Thoracic aorta (tissue), 2 donors: ENCODE measurements around the gene LAIR2. TPM values are rescaled to one million over a fixed set of nuclear protein-coding genes. Genes with fewer than 3 reads are reported as not detected.

ENCODE experiments used
- ATAC-seq: fragments of 150-250 bp; one replicate; pipeline ENCODE4 v1.8.0; 2017; ENCODE audit warnings: low read depth; ENCODE audit not compliant: insufficient number of reproducible peaks, low FRiP score
- DNase-seq: peaks from one replicate; pipeline ENCODE4 v3.0.0-alpha.2; 2020; ENCODE audit warnings: low spot score
- H3K27ac ChIP-seq, 2 donors: fragments of 200-600 bp; sonication (generic); 1 replicate in 1 of 2; 2 replicates in 1 of 2; pipeline ENCODE4 v1.5.1; 2016; ENCODE audit warnings: mild to moderate bottlenecking in 2 of 2, moderate library complexity in 2 of 2
- H3K27me3 ChIP-seq: fragments of 200-600 bp; sonication (generic); replicated peaks from 2 replicates; pipeline ENCODE4 v1.6.0; 2016; ENCODE audit warnings: mild to moderate bottlenecking; ENCODE audit not compliant: insufficient read depth
- H3K36me3 ChIP-seq: fragments of 200-600 bp; sonication (generic); one replicate; pipeline ENCODE4 v1.5.1; 2016
- H3K4me1 ChIP-seq, 2 donors: fragments of 200-600 bp; sonication (generic); 1 replicate in 1 of 2; 2 replicates in 1 of 2; pipeline versions ENCODE4 v1.5.1 to v1.6.0; 2016; ENCODE audit warnings: low read depth in 2 of 2, mild to moderate bottlenecking in 1 of 2; ENCODE audit not compliant: control insufficient read depth in 1 of 2
- H3K4me3 ChIP-seq: fragments of 200-600 bp; sonication (generic); 2 replicates; pipeline ENCODE4 v1.5.1; 2016; ENCODE audit warnings: mild to moderate bottlenecking
- H3K9me3 ChIP-seq: fragments of 200-600 bp; sonication (generic); 2 replicates; pipeline ENCODE4 v1.5.1; 2016
- total RNA-seq, 2 donors: library from RNA; depleted of rRNA; stranded (reverse); fragments of >200 nt; gene quantifications; one replicate each; pipeline versions ENCODE4 v1.1.0 to v1.2.3, GENCODE V29; 2016
- TF ChIP-seq, protein P1 (sequence below): fragments of 200-600 bp; sonication (generic); IDR thresholded peaks from one replicate; pipeline ENCODE4 v1.5.1; 2019; ENCODE audit warnings: antibody characterized with exemption

LAIR2 gene
- total RNA-seq, 2 donors from 2014 or later: not detected

DNA sequence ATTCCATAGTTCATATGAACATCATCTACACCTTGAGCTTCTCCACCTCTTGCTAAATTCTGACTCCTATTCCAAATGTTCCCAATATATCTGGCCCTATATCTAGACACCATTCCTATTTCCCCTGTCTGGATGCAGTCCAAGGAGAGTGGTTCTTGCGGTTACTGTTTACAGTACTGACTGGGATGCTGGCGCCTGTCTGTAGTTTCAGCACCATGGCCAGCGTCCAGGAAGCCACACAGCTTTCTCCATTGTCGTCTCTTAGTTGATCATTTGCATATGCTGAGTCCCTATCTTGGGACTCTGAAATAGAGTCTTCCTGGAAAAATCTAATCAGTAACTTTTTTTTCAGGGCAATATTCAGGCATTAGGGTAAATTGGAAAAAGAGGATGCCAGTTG, 14.9 kb downstream of the LAIR2 start:
- no peaks in the 10 kb centered on the region for H3K36me3 ChIP-seq
- no peaks in the 10 kb centered on the region for H3K4me1 ChIP-seq
- DNase-seq: no peak
- TF ChIP-seq, protein P1, sequence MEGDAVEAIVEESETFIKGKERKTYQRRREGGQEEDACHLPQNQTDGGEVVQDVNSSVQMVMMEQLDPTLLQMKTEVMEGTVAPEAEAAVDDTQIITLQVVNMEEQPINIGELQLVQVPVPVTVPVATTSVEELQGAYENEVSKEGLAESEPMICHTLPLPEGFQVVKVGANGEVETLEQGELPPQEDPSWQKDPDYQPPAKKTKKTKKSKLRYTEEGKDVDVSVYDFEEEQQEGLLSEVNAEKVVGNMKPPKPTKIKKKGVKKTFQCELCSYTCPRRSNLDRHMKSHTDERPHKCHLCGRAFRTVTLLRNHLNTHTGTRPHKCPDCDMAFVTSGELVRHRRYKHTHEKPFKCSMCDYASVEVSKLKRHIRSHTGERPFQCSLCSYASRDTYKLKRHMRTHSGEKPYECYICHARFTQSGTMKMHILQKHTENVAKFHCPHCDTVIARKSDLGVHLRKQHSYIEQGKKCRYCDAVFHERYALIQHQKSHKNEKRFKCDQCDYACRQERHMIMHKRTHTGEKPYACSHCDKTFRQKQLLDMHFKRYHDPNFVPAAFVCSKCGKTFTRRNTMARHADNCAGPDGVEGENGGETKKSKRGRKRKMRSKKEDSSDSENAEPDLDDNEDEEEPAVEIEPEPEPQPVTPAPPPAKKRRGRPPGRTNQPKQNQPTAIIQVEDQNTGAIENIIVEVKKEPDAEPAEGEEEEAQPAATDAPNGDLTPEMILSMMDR: no peak
- no peaks in the 10 kb centered on the region for H3K27me3 ChIP-seq
- H3K9me3 ChIP-seq: no peaks in the 10 kb centered on the region
- H3K27ac ChIP-seq: no peak overlapping the region
- ATAC-seq: no peak
- H3K4me3 ChIP-seq: no peak overlapping the region

DNA sequence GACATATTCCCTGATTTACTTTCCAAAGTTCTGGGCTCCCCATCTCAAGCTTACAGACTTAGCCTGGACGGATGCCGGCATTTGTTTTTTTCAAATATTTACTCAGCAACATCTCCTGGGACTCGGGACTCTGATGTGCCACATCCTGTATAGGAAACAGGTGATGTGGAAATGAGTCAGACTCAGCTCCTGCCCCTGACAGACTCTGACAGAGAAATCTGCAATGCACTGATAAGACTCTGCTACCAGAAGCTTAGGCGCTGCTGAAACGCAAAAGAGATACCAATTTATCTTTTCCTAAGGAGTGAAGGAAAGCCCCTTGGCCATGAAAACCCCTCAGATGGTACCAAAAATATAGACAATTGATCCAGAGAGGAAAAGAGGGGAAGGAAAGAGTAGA, 16.2 kb downstream of the LAIR2 start:
- no peak for ATAC-seq

DNA sequence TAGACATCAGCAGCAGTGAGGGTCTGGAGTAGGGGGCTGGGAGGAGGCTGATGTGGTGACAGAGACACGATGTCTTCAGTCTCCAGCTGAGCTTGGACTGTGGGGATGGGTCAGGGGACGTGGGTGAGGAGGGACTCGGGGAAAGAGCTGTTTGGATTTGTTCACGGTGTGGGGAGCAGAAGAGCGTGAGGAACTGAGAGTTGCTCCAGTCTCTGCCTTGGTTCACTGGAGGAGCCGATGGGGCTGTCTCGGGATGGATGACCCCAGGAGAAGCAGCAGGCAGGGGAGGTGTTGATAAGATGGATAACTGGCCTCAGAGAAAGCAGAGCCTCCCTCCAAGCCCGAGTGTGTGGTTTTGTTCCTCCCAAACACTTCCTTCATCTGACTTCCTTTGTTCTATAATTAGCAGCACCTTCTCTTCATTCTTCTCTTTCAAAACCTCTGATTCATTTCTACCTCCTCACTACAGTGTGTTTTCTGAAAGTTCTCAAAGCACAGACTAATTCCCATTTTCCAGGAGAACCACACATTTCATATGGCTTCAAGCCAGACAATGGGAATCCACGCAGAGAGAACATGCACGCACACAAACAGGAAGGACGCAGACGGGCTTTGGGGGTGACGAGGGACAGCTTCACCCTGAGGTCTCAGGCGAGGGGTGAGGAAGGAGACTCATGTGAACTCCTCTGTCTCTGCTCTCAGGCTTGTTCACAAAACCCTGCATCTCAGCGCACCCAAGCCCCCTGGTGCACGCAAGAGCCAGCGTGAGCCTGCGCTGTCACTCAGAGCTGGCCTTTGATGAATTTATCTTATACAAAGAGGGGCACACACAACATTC, 18.6 kb downstream of the LAIR2 start:
- H3K36me3 ChIP-seq: no peaks in the 10 kb centered on the region
- TF ChIP-seq, protein P1: no peak
- no peaks in the 10 kb centered on the region for H3K4me1 ChIP-seq
- H3K4me3 ChIP-seq: no peak overlapping the region
- H3K27ac ChIP-seq: no peak overlapping the region
- DNase-seq (no peak), ATAC-seq (no peak)
- no peaks in the 10 kb centered on the region for H3K27me3 ChIP-seq
- H3K9me3 ChIP-seq: no peaks in the 10 kb centered on the region

More for the DNA sequence above, 16.2 kb downstream of the LAIR2 start:
- Histone ChIP-seq H3K9me3 (no peaks in the 10 kb centered on the region), H3K4me1 (no peaks in the 10 kb centered on the region), H3K27ac (no peak overlapping the region), H3K27me3 (no peaks in the 10 kb centered on the region), H3K36me3 (no peaks in the 10 kb centered on the region), H3K4me3 (no peak overlapping the region)
- TF ChIP-seq, protein P1: no peak
- DNase-seq: no peak

DNA sequence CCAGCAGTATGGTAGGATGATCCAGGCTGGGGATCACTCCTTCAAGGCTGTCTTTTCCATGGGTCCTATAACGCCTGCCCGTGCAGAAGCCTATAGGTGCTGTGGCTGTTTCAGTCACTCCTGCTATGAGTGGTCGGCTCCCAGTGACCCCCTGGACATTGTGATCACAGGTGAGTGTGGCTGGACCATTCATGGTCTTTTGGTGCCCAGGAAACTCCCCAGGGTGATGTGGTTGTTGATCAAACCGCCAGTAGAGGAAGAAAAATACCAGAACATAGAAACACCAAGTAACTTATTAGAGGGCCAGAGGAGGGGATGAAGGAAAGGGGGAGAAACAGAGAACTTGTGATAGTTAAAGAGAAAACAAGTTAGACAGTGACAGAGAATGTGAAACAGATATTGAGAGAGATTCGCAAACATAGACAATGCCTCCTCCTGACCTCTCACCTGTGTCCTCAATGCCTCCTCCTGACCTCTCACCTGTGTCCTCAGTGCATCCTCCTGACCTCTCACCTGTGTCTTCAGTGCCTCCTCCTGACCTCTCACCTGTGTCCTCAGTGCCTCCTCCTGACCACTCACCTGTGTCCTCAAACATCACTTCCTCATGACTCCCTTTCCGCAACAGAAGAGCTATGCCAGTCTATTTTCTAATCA, 19.4 kb downstream of the LAIR2 start:
- no peaks in the 10 kb centered on the region for H3K36me3 ChIP-seq
- H3K4me3 ChIP-seq: no peak overlapping the region
- TF ChIP-seq, protein P1: no peak
- no peak overlapping the region for H3K27ac ChIP-seq
- H3K4me1 ChIP-seq: no peaks in the 10 kb centered on the region
- H3K9me3 ChIP-seq: no peaks in the 10 kb centered on the region
- H3K27me3 ChIP-seq: no peaks in the 10 kb centered on the region
- DNase-seq (no peak), ATAC-seq (no peak)

DNA sequence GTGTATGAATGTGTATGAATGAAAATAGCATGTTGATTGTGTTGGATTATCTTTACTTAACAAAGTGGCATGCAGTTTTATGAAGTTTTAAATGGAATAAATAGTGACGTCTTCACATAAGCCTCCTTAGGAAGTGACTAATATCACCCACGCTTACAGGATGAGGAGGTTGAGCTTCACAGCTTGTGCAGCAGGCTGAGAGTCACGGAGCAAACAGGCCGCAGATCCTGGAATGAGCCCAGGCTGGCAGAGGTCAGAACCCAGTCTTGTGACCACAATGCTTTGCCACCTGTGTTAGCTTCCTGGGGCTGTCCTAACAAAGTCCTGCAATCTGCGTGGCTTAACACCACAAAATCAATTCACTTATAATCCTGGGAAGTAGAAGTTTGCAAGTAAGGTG, 20.8 kb downstream of the LAIR2 start:
- H3K27me3 ChIP-seq: no peaks in the 10 kb centered on the region
- no peaks in the 10 kb centered on the region for H3K4me1 ChIP-seq
- DNase-seq (no peak), ATAC-seq (no peak)
- H3K27ac ChIP-seq: no peak overlapping the region
- TF ChIP-seq, protein P1: no peak
- no peaks in the 10 kb centered on the region for H3K36me3 ChIP-seq
- no peak overlapping the region for H3K4me3 ChIP-seq
- no peaks in the 10 kb centered on the region for H3K9me3 ChIP-seq
